ENCODE measurements around the gene PEA15. TPM values are rescaled to one million over a fixed set of nuclear protein-coding genes. Genes with fewer than 3 reads are reported as not detected.

Gene PEA15
- total and polyA plus RNA-seq, 7 donors, result 51.2 to 232 (median 95.9) TPM

DNA sequence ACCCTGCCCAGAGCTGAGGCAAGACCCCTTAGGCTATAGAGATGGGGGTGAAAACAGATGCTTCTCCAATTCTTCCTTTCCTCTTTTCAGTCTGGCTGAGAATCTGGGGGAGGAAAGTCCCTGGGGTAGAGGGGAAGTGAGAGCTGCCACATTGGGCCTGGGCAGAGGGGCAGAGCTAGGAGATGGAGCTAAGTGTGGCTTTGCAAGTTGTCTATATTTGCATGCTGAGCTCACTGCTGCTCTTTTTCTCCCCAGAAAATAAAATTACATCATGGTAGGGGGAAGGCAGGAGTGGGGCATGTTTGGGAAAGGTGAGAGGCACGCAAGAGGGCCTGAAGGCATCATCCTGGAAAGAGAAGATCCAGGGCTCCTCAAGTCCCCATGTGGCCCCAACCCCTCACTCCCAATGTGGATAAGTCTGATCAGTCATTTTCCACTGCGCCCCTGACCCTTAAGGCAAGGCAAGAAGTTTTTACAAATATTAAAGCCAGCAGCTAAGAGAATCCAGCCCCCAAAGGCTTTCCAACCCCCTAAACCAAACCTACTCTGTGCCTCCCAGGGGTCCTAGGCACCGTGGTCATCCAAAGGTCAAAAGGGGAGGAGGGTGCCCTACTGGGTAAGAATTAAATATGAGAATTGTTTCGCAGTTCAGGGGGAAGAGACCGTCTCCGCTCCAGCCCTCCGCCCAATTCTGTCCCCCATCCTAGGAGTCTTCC is 500 bp upstream of the PEA15 start:
- 17 to 32% (median 18%) methylated on average over 6 to 7 of the region's 7 CpGs for WGBS, 3 donors

DNA sequence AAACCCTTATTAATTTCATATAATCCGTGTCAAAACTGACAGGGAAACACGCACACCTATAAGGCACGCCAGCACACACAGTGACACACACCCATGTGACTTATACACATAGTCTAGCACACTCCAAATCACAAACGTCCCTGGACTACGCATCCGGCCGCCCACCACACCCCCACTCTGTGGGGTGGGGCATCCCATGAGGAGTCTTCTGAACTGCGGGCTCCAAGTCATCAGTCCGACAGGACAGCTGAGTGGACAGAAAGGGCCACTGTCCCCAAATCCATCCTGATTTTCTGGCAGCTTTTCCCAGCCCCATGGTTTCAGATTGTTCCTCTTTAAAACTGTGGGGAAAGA is 829 bp downstream of the PEA15 start:
- Histone ChIP-seq H3K27ac (peak overlapping the region; percentile 92), H3K27me3 (ENCODE audit: insufficient read depth in 3 of 3, low read length in 2 of 3) (no peaks in the 10 kb centered on the region), H3K4me1 (peaks cover 48% of the 10 kb centered on the region), H3K9me3 (no peaks in the 10 kb centered on the region), H3K36me3 (ENCODE audit: insufficient read depth in 1 of 2, low read depth in 1 of 2) (peaks cover 0 to 43% of the 10 kb centered on the region in 2 donors), H3K4me3 (peak overlapping the region; percentile 95)
- intact Hi-C loops (cut with DNase I), result loop anchor here in 1 of 2 donors (5.0 kb wide), 1 partner anchor 109 kb away; the partner anchor contains the start of gene IGSF8
- DNase-seq (peak in 1 of 2 donors; percentile 53), ATAC-seq (peak; percentile 22 to 52 (median 42))
- TF ChIP-seq, protein P1, sequence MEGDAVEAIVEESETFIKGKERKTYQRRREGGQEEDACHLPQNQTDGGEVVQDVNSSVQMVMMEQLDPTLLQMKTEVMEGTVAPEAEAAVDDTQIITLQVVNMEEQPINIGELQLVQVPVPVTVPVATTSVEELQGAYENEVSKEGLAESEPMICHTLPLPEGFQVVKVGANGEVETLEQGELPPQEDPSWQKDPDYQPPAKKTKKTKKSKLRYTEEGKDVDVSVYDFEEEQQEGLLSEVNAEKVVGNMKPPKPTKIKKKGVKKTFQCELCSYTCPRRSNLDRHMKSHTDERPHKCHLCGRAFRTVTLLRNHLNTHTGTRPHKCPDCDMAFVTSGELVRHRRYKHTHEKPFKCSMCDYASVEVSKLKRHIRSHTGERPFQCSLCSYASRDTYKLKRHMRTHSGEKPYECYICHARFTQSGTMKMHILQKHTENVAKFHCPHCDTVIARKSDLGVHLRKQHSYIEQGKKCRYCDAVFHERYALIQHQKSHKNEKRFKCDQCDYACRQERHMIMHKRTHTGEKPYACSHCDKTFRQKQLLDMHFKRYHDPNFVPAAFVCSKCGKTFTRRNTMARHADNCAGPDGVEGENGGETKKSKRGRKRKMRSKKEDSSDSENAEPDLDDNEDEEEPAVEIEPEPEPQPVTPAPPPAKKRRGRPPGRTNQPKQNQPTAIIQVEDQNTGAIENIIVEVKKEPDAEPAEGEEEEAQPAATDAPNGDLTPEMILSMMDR (IDR thresholded peaks at IDR 0.05), result no peak
- 20 to 23% (median 21%) methylated on average over 9 of the region's 9 CpGs for WGBS, 3 donors

More for the DNA sequence above, 500 bp upstream of the PEA15 start:
- no peaks in the 10 kb centered on the region for H3K9me3 ChIP-seq
- TF ChIP-seq, protein P1 (IDR thresholded peaks at IDR 0.05), result no peak
- H3K27ac ChIP-seq, result peak overlapping the region; percentile 92
- no peaks in the 10 kb centered on the region for H3K27me3 ChIP-seq (ENCODE audit: insufficient read depth in 3 of 3, low read length in 2 of 3)
- DNase-seq (no peak), ATAC-seq (peak; percentile 1 to 41 (median 6))
- peaks cover 37% of the 10 kb centered on the region for H3K4me1 ChIP-seq
- H3K36me3 ChIP-seq (ENCODE audit: insufficient read depth in 1 of 2, low read depth in 1 of 2), result peaks cover 0 to 52% of the 10 kb centered on the region in 2 donors
- intact Hi-C loops (cut with DNase I), result loop anchor here in 1 of 2 donors (5.0 kb wide), 1 partner anchor 107 kb away; the partner anchor contains the start of gene IGSF8
- peak overlapping the region; percentile 95 for H3K4me3 ChIP-seq

DNA sequence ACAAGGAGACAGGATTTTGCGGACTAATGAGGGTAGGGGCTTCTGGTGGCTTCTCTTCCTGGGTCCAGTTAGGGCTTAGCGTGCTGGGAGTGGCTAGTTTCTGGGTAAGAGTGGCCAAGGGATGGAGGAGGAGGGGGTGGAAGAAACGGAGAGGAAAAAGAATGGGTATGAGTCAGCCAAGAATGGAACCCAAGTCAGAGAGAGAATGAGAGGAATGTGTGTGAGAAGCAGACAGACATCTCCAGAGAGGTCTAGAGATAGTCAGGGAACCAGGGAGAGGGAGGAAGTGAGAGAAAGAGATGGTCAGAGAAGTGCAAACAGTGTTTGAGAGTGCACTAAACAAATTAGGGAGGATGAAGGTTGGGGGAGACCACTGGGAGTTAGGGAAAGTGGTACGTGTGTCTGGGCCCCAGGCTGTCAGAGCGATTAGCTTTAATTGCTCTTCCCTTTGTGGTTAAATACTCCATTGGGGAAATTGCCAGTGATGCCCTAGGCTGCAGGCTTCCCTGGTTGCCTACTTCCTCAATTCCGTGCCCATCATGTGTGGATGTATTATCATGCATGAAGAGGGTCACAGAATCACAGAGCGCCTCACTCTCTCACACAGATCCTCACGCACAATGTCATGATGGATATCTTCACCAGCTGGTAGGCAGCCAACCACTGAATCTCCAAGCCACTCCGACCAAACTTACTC is 1.4 kb downstream of the PEA15 start:
- WGBS, 3 donors, result 54 to 70% (median 59%) methylated on average over 9 of the region's 9 CpGs
- ATAC-seq, result no peak
- DNase-seq, result no peak
- Histone ChIP-seq H3K27me3 (ENCODE audit: insufficient read depth in 3 of 3, low read length in 2 of 3) (no peaks in the 10 kb centered on the region), H3K4me1 (peaks cover 48% of the 10 kb centered on the region), H3K4me3 (peak overlapping the region; percentile 95), H3K27ac (peak overlapping the region; percentile 92), H3K36me3 (ENCODE audit: insufficient read depth in 1 of 2, low read depth in 1 of 2) (peaks cover 0 to 43% of the 10 kb centered on the region in 2 donors), H3K9me3 (no peaks in the 10 kb centered on the region)
- TF ChIP-seq, protein P1 (IDR thresholded peaks at IDR 0.05), result no peak
- intact Hi-C loops (cut with DNase I), result loop anchor here in 1 of 2 donors (5.0 kb wide), 1 partner anchor 109 kb away; the partner anchor contains the start of gene IGSF8

DNA sequence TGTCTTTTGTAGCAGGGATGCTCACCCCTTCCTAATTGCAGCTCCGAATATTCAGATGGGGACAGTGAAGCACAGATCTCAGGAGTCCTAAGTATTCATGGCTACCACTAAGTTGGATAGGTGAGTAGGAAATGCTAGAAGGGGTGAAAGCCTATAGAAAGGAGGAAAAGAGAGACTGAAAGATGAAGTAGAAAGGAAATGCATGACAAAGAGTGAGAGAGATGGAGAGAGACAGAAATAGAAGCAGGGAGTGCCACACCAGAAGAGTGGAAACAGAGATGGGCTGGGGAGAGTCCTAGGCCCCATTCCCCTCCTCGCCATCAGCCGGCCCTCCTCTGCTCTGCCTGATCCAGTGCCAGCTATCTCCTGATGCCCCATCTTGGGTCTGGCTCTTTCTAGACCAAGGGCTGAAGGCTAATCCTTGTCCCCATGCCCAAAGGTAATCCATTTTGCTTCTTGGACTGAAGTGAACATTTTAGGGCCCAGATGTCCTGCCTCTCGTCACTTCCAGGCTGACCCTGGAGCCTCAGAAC is 2.0 kb downstream of the PEA15 start:
- DNase-seq (no peak), ATAC-seq (no peak)
- Histone ChIP-seq H3K27ac (peak overlapping the region; percentile 92), H3K9me3 (no peaks in the 10 kb centered on the region), H3K4me1 (peaks cover 48% of the 10 kb centered on the region), H3K36me3 (ENCODE audit: insufficient read depth in 1 of 2, low read depth in 1 of 2) (peaks cover 0 to 43% of the 10 kb centered on the region in 2 donors), H3K4me3 (no peak overlapping the region), H3K27me3 (ENCODE audit: insufficient read depth in 3 of 3, low read length in 2 of 3) (no peaks in the 10 kb centered on the region)
- intact Hi-C loops (cut with DNase I), result loop anchor here in 1 of 2 donors (5.0 kb wide), 1 partner anchor 110 kb away; the partner anchor contains the start of gene IGSF8
- WGBS, 3 donors, result 62 to 85% (median 72%) methylated on average over 4 of the region's 4 CpGs
- TF ChIP-seq, protein P1 (IDR thresholded peaks at IDR 0.05), result no peak
